SH-SY5Y (cell line): ENCODE data around the gene GLDC.

ENCODE experiments used
- GATA2 ChIP-seq: IDR thresholded peaks from 2 replicates; pipeline ENCODE4 v1.6.1; 2011; ENCODE audit warnings: mild to moderate bottlenecking, low read depth, low read length
- GATA3 ChIP-seq: IDR thresholded peaks from 2 replicates; pipeline ENCODE4 v1.6.1; 2011; ENCODE audit warnings: low read depth, mild to moderate bottlenecking, low read length, moderate library complexity

Gene GLDC

GRCh38 chr9:6673326-6674025 is 27.9 kb upstream of the GLDC start:
- no peak for TF ChIP-seq GATA3
- TF ChIP-seq GATA2 = no peak

GRCh38 chr9:6672118-6672517 is 26.6 kb upstream of the GLDC start:
- no peak for TF ChIP-seq GATA2
- no peak for TF ChIP-seq GATA3

GRCh38 chr9:6671416-6671815 is 25.9 kb upstream of the GLDC start:
- TF ChIP-seq GATA3 (no peak), GATA2 (no peak)

GRCh38 chr9:6669881-6670280 is 24.4 kb upstream of the GLDC start:
- TF ChIP-seq GATA2 (no peak), GATA3 (no peak)

GRCh38 chr9:6667633-6668280 is 22.2 kb upstream of the GLDC start:
- TF ChIP-seq GATA2 = no peak
- no peak for TF ChIP-seq GATA3

GRCh38 chr9:6667080-6667479 is 21.6 kb upstream of the GLDC start:
- TF ChIP-seq GATA2 (no peak), GATA3 (no peak)

DNA sequence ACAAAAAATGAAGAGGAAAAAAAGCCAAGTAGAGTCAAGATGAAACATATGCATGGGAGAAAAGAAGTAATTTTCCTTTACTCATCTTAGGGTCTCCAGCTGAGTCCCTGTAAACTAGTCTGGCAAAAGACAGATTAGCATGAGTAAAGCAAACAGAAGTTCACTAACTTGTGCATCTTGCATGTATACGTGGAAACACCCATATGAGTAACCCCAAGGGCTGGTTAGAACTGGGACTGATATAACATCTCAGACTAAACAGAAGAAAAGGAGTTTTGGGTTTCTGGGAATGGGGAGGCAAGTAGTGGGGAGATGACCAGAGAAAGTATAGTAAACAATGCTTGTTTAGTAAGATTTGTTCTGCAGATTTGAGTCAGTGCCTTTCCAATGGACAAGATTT is 20.1 kb upstream of the GLDC start:
- TF ChIP-seq GATA2 (no peak), GATA3 (no peak)

- TF ChIP-seq GATA3 (no peak), GATA2 (no peak)
Observed at GRCh38 chr9:6664204-6664680, 18.7 kb upstream of the GLDC start.

DNA sequence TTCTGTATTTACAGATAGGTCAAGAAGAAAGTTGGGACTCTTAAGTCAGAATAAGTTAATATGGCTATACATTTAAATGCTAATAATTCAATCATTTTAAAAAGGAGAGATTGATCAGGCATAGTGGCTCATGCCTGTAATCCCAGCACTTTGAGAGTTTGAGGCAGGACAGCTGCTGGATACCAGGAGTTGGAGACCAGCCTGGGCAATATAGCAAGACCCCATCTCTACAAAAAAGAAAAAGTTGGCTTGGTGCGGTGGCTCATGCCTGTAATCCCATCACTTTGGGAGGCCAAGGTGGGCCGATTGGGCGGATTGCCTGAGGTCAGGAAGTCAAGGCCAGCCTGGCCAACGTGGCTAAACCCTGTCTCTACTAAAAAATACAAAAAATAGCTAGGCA is 15.0 kb upstream of the GLDC start:
- no peak for TF ChIP-seq GATA3
- TF ChIP-seq GATA2 = no peak

- TF ChIP-seq GATA2 = no peak
- no peak for TF ChIP-seq GATA3
Observed at GRCh38 chr9:6658628-6659353, 13.3 kb upstream of the GLDC start.

DNA sequence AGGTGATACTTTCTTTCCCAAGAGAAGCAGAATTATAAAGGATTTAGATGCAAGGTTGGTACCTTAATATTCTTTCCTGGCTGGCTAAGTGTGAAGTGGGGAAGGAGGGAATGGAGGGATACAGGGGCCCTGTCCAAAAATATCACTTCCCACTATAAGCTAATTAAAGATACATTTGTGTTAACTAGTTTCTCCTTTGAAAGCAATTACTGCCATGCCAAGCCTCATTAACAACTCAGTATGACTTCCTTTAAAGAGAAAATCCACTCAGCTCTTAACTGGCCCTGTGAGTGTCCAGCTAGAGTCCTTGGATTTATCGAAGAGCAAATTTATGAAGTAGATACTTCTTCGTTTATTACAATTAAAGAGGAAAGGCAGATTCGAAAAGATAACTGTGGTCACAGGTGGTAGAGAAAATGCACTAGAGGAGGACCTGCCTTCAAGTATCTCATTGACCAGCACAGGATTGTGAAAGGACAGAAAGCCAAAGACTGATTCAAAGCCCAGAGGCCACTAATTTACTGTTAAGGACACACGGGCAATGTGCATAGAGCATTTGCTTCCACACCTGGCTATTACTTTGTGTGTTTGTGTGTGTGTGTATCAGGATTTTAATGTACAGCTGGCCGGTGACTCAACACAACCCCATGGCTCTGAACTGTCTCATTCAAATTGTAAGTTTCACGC is 11.2 kb upstream of the GLDC start:
- no peak for TF ChIP-seq GATA3
- no peak for TF ChIP-seq GATA2

DNA sequence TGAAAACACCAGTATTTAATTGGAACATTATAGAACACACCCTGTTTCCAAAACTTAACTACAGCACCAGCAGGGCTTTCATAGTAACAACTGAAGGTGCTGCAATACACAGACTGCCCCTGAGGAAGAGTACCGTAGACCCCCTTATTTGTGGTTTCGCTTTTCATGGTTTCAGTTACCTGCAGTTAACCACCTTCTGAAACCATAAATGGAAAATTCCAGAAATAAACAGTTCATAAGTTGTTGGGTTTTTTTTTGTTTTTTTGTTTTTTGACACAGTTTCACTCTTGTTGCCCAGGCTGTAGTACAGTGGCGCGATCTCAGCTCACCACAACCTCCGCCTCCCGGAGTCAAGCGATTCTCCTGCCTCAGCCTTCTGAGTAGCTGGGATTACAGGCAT is 9.5 kb upstream of the GLDC start:
- TF ChIP-seq GATA2 (no peak), GATA3 (no peak)

DNA sequence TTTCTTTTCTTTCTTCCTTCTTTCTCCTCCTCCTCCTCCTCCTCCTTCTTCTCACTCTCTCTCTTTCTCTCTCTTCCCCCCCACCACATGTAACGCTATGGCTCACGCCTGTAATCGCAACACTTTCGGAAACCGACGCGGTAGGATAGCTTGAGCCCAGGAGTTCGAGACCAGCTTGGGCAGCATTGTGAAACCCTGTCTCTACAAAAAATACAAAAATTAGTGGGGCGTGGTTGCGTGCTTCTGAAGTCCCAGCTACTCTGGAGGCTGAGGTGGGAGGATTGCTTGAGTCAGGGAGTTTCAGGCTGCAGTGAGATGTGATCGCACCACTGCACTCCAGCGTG is 736 bp upstream of the GLDC start:
- TF ChIP-seq GATA2 (no peak), GATA3 (no peak)

- TF ChIP-seq GATA3 = no peak
- TF ChIP-seq GATA2 = no peak
Observed at GRCh38 chr9:6644346-6645104, 1.0 kb downstream of the GLDC start.

GRCh38 chr9:6641961-6642360 is 3.6 kb downstream of the GLDC start:
- TF ChIP-seq GATA3 = no peak
- TF ChIP-seq GATA2 = no peak
